ES-I3 (cell line): ENCODE results near the gene KAZN.

ENCODE experiments used
- H3K36me3 ChIP-seq: 2 replicates; pipeline ENCODE4 v1.6.1; 2013; ENCODE audit warnings: mild to moderate bottlenecking, low read length, control low read depth, moderate library complexity; ENCODE audit not compliant: insufficient read depth
- H3K4me1 ChIP-seq: 2 replicates; pipeline ENCODE4 v1.6.1; 2013; ENCODE audit warnings: mild to moderate bottlenecking, control low read depth, low read length; ENCODE audit not compliant: insufficient read depth
- H3K9ac ChIP-seq: 2 replicates; pipeline ENCODE4 v1.6.1; 2013; ENCODE audit warnings: low read depth, mild to moderate bottlenecking, low read length, moderate library complexity
- H3K9me3 ChIP-seq: 2 replicates; pipeline ENCODE4 v1.6.1; 2013; ENCODE audit warnings: mild to moderate bottlenecking, low read length, moderate library complexity; ENCODE audit not compliant: control insufficient read depth, insufficient read depth

Gene KAZN

DNA sequence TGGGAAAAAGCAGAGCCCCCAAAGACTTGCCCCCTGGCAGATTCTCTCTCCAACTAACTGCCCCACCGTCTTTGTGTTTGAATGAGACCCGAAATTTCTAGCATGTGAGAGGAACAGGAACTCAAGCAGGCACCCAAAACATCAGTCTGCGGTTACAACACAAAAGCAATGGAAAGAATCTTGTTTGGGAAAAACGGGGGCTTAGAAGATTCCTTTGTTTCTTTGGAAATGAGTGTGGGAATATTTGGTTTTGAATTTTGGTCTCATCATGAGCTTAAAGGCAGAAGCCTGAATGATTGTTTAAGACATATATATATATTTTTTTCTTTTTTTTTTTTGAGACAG lies 366.2 kb downstream of the KAZN start:
- Histone ChIP-seq H3K9me3 (no peaks in the 10 kb centered on the region), H3K4me1 (peaks cover 10% of the 10 kb centered on the region; the same call in 1 of the 2 replicates), H3K9ac (no peak overlapping the region), H3K36me3 (peaks cover 5% of the 10 kb centered on the region)

DNA sequence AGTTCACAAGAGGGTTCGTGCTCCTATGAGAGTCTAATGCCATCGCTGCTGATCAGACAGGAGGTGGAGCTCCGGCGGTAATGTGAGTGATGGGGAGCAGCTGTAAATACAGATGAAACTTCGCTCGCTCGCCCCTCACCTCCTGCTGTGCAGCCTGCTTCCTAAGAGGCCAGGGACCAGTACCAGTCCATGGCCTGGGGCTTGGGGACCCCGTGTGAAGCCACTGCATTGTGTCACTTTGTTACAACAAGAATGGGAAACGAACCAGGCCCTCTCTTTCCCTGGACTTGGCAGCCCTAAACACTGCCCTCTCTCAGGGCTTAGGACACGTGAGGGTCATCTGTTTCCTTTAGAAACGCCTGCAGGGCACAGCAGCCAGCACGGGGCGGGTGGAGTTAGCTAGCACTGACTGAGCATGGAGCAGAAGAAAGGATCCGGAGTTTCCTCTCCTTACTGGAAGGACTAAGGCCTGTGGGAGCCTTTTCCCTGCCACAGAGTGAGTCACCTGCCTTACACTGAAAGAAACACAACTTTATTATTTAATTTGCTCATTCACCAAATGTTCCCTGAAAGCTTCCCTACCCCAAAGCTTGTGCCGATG lies 369.9 kb downstream of the KAZN start:
- peaks cover 5% of the 10 kb centered on the region for H3K36me3 ChIP-seq
- H3K9ac ChIP-seq: no peak overlapping the region
- peaks cover 10% of the 10 kb centered on the region; the same call in 1 of the 2 replicates for H3K4me1 ChIP-seq
- no peaks in the 10 kb centered on the region for H3K9me3 ChIP-seq

DNA sequence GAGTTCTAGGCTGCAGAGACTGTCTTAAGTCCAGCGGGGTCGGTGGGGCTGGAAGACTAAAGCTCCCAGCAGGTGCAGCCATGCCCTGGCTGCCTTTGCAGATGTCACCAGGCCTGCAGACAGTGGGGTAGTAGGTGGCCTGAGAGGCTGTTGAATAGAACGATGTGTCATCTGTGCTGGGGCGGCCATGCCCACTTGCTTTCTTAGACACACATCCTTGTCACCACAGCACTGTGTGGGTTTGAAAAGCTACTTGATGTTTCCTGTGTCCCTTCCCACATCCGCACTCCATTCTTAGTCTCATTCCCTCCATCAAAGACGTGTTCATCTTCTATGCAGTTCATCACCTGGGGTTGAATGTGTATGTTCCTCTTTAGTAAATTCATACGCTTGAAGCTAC lies 370.5 kb downstream of the KAZN start:
- H3K9me3 ChIP-seq: no peaks in the 10 kb centered on the region
- peaks cover 5% of the 10 kb centered on the region for H3K36me3 ChIP-seq
- no peak overlapping the region for H3K9ac ChIP-seq
- H3K4me1 ChIP-seq: peaks cover 10% of the 10 kb centered on the region; the same call in 1 of the 2 replicates

DNA sequence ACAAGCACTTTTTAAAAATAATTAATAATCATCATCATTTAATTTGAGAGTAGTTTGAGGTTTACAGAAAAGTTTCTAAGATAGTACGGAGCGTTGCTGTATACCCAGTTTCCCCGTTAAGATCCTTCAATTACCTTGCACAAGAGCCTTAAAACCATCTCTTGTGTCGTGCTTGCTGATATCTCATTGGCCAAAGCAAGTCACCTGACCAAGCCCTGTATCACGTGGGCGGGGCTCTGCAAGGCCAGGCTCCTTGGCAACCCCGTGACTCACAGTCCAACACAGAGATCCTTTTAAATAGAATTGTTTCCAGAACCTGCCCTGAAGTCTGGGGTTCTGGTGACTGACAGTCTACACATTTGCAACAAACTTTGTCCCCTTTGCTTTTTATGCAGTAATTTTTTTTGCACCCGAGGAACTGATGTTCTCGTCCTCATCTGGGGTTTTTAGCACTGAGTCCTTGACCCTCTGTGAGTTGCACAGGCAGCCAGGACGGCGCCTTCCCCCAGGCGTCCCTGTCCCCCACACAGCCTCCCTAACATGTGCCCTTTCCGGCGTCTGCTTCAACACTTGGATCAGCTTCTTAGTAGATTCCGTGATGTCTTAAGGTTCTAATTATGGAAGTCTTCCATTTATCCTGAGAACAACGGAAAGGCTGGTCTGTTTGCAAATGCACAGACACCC lies 371.8 kb downstream of the KAZN start:
- Histone ChIP-seq H3K9me3 (no peaks in the 10 kb centered on the region), H3K9ac (no peak overlapping the region), H3K36me3 (peaks cover 5% of the 10 kb centered on the region), H3K4me1 (peaks cover 10% of the 10 kb centered on the region; the same call in 1 of the 2 replicates)

DNA sequence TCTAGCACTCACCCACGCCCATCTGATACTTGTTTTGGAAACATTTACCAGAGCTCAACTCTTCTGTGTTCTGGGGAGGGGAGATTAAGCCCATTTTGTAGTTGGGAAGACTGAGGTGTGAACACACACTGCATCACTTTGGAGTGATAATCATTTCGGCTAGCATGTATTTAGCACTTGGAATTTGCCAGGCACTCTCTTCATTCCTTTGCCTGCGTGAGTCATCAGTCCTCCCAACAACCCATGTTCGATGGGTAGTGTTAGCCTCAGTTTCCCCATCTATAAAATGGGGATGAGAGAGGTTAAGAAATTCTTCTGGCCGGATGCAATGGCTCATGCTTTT lies 372.3 kb downstream of the KAZN start:
- Histone ChIP-seq H3K9ac (no peak overlapping the region), H3K9me3 (no peaks in the 10 kb centered on the region), H3K36me3 (peaks cover 5% of the 10 kb centered on the region), H3K4me1 (peaks cover 10% of the 10 kb centered on the region; the same call in 1 of the 2 replicates)

DNA sequence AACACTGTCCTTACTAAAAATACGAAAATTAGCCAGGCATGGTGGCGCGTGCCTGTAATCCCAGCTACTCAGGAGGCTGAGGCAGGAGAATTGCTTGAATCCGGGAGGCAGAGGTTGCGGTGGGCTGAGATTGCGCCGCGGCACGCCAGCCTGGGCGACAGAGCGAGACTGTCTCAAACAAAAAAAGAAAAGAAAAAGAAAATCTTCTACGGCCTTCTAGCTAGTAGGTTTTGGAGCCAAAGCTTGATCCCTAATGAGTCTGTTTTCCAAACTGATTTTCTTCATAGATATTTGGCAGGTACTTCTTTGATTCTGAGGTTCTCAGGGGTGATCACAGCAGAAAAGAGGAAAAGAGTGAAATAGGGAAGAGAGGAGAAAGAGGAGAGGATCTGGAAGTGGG lies 372.7 kb downstream of the KAZN start:
- no peak overlapping the region for H3K9ac ChIP-seq
- no peaks in the 10 kb centered on the region for H3K9me3 ChIP-seq
- peaks cover 10% of the 10 kb centered on the region; the same call in 1 of the 2 replicates for H3K4me1 ChIP-seq

DNA sequence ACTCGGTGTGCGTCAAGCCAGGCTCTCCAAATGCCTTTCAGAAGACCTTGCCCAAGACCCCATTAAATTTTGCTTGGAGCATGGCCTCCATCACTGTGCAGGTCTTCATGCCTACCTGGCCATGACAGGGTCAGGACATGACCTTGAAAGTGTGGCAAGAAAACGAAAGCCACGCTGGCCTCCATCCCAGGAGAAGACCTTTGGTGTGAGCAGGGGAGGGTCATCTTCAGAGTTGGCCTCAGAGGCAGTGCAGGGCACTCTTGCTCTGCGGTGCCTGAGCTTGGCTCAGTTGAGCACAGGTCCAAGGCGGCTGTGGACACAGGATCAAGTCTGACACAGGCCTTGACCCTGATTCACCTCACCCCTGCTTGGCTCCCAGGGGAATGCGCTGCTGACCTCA lies 373.6 kb downstream of the KAZN start:
- H3K36me3 ChIP-seq: peaks cover 5% of the 10 kb centered on the region
- H3K9ac ChIP-seq: no peak overlapping the region
- H3K9me3 ChIP-seq: no peaks in the 10 kb centered on the region
- peaks cover 10% of the 10 kb centered on the region; the same call in 1 of the 2 replicates for H3K4me1 ChIP-seq

More for the DNA sequence above, 372.7 kb downstream of the KAZN start:
- peaks cover 5% of the 10 kb centered on the region for H3K36me3 ChIP-seq

DNA sequence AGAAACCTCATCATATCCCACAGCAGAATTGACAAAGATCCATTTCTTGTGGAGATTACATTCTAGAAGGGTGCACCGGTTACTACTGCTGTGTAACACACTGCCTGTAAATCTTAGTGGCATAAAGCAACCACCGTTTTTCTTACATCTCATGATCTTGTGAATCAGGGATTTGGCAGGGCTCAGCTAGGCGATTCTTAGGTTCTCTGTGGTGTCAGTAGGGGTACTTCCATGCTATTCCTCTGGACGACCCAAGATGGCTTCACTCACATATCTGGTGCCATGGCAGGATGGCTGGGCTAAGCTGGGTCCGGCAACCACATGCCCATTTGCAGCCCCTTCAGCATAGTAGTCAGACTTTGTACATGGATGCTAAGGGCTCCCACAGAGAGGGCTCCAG lies 375.3 kb downstream of the KAZN start:
- Histone ChIP-seq H3K9me3 (no peaks in the 10 kb centered on the region), H3K4me1 (peaks cover 1% of the 10 kb centered on the region; the same call in 1 of the 2 replicates), H3K9ac (no peak overlapping the region)

DNA sequence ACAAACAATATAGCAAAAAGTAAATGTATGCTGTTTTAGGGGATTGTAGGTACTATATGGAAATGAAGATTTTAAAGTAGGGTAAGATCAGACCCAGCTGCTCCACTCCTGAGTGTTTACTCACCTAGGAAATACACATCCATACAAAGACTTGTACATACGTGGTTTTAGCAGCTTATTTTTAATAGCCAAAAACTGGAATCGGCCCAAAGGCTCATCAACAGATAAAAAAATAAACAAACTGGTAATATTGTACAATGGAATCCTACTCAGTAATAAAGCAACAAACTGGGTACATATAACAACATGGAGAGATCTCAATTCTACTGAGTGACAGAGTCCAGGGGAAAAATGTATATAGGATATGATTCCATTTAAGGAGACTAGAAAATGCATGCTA lies 375.9 kb downstream of the KAZN start:
- Histone ChIP-seq H3K36me3 (no peaks in the 10 kb centered on the region), H3K9ac (no peak overlapping the region), H3K4me1 (no peaks in the 10 kb centered on the region; the same call in 1 of the 2 replicates), H3K9me3 (no peaks in the 10 kb centered on the region)

More for the DNA sequence above, 375.3 kb downstream of the KAZN start:
- H3K36me3 ChIP-seq: no peaks in the 10 kb centered on the region

DNA sequence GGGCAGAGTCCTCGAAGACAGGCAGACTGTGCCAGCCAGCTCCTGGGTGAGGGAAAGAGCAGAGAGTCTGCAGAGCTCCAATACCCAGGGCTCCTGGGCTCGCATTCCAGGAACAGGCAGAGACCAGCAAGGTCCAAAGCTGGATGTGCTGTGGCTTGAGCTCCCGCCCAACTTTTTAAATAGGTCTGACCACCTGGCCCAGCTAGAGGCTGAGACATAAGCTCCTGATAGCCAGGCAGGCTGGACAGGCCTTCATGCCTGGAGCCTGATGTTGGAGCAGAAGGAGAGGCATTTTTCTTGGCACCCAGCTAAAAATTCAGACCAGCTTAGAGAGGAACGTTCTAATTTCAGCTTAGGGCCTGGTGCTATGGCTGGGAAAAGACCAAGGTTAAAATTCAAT lies 376.6 kb downstream of the KAZN start:
- Histone ChIP-seq H3K36me3 (no peaks in the 10 kb centered on the region), H3K9me3 (no peaks in the 10 kb centered on the region), H3K9ac (no peak overlapping the region), H3K4me1 (no peaks in the 10 kb centered on the region; the same call in 1 of the 2 replicates)

DNA sequence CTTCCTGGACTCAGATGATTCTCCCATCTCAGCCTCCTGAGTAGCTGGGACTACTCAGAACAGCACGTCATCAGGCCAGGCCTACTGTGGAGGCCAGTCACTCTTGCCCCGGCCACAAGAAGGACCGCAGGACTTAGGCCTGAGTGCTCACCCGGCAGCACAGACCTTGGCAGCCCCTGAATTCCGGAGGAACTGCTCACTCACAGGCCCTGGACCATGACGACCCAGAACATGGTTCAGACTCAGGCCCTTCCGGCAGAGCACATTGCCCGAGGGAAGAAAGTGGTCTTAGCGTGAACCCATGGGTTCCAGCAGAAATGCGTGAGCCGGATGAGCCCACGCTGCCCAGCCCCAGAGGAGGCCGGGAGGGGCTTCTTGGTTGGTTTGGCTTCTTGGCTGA lies 377.8 kb downstream of the KAZN start:
- no peak overlapping the region for H3K9ac ChIP-seq
- no peaks in the 10 kb centered on the region for H3K9me3 ChIP-seq
- H3K4me1 ChIP-seq: peaks cover 3% of the 10 kb centered on the region; the same call in 1 of the 2 replicates
- H3K36me3 ChIP-seq: no peaks in the 10 kb centered on the region

DNA sequence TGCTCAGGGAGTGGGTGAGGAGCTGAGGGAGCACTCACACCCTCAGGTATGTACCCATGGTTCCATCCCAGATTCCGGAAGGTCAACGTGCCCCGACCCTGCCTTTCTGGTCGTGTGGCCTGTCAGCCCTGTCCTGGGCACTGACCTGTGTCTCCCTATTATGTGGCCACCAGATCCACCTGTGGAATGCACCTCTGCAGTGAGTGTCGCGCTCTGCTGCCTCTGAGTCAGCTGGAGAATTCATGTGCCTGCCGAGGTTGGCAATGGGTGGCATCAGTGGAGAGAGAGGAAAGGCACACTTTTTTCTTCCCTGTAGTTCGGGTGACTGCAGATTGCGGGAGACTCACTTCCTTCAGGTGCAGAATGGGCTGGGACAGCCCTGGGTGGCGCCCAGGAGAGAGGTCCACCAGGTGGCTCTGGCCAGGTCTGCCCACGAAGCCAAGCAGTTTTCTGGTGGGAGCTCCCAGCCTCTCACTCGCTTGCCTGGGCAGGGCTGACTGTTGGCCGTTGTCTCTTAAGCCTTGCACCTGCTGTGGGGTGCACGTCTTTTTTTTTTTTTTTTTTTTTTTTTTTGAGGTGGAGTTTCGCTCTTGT lies 378.9 kb downstream of the KAZN start:
- Histone ChIP-seq H3K36me3 (no peaks in the 10 kb centered on the region), H3K9ac (no peak overlapping the region), H3K4me1 (peaks cover 3% of the 10 kb centered on the region; the same call in 1 of the 2 replicates), H3K9me3 (no peaks in the 10 kb centered on the region)

DNA sequence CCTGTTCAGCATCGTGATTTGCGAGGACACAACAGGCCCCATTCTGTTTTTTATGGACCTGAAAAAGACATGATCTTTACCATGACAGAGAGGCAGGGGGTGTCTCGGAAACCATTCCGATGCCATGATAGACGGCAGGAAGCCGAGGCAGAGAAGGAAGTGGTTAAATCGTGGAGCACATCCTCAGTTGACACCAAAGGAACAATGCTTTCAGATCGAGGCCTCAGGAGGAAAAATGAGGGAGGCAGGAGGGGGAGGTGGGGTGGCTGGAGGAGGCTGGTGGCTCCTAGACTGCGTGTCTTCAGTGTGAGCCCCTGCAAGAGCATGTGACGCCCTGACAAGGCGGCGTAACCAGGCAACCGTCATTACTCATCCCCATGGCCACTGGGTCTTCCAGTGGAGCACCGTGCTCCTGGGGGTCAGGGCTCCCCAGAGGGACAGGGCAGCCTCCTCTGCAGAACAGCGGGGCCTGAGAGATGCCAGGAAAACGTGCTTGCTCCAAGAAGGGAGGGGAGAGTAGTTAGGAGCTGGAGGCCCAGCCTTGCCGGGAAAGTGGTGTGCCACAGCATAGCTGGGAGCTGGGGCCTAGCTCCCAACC lies 382.2 kb downstream of the KAZN start:
- H3K4me1 ChIP-seq: peaks cover 3% of the 10 kb centered on the region; the same call in 1 of the 2 replicates
- H3K9me3 ChIP-seq: no peaks in the 10 kb centered on the region
- H3K9ac ChIP-seq: no peak overlapping the region
- no peaks in the 10 kb centered on the region for H3K36me3 ChIP-seq

DNA sequence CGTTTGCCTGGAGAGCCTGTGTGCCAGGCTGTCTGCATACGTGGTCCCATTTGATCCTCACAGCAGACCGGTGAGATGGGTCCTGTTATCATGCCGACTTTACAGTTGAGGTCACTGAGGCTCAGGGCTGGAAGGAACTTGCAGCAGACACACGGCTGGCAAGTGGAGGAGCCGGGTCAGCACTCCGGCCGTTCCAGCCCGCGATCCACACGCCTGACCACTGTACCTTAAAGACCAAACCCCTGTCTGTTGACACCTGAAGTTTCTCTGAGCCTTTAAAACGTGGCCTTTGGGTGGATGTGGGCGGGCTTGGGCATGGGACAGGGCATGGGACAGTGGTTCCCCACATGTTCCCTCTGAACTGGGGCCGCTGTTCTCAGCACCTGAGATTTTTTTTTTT lies 383.5 kb downstream of the KAZN start:
- Histone ChIP-seq H3K9ac (no peak overlapping the region), H3K36me3 (no peaks in the 10 kb centered on the region), H3K9me3 (no peaks in the 10 kb centered on the region), H3K4me1 (peaks cover 3% of the 10 kb centered on the region; the same call in 1 of the 2 replicates)
